Embryonic facial prominence (tissue), 1 donor: ENCODE results near the gene P2RY8.
"Not testable (repeated sequence)": the region's sequence is repeated elsewhere in the genome, so short reads cannot be mapped to it uniquely, and the experiment has no call there.

ENCODE experiments used
- DNase-seq: peaks from one replicate; pipeline ENCODE4 v3.0.0-alpha.2; 2016; ENCODE audit errors: extremely low spot score

P2RY8 gene

DNA sequence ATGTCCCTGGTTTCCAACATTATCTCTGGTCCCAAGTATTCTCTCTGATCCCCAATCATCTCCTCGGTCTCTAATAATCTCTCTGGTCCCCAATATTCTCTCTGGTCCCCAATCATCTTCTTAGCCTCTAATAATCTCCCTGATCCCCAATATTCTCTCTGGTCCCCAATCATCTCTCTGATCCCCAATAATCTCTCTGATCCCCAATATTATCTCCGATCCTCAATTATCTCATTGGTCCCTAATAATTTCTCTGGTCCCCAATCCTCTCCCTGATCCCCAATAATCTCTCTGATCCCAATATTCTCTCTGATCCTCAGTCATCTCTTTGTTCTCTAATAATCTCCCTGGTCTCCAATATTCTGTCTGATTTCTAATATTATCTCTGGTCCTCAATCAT is 16.6 kb downstream of the P2RY8 start:
- DNase-seq = no peak

DNA sequence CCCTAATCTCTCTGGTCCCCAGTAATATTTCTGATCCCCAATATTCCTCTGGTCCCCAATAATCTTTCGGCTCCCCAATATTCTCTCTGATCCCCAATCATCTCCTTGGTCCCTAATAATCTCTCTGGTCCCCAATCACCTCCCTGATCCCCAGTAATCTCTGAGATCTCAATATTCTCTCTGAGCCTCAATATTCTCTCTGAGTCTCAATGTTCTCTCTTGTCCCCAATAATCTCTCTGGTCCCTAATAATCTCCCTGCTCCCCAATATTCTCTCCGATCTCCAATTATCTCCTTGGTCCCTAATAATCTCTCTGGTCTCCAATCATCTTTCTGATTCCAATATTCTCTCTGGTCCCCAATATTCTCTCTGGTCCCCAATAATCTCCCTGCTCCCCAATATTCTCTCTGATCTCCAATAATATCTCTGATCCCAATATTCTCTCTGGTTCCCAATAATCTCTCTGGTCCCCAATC is 17.9 kb downstream of the P2RY8 start:
- DNase-seq = no peak

DNA sequence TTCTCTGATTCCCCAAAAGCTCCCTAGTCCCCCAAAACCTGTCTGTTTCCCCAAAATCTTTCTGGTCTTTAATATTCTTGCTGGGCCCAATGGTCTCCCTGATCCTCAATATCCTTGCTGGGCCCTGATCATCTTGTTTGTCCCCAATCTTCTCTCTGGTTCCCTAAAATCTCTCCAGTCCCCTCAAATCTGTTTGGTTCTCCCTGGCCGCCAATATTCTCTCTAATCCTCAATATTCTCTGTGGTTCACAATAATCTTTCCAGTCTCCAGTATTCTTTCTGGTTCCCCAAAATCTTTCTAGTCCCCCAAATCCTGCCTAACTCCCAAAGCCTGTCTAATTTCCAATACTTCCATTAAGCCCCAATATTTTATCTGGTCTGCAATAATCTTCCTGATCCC is 18.5 kb downstream of the P2RY8 start:
- DNase-seq = no peak

DNA sequence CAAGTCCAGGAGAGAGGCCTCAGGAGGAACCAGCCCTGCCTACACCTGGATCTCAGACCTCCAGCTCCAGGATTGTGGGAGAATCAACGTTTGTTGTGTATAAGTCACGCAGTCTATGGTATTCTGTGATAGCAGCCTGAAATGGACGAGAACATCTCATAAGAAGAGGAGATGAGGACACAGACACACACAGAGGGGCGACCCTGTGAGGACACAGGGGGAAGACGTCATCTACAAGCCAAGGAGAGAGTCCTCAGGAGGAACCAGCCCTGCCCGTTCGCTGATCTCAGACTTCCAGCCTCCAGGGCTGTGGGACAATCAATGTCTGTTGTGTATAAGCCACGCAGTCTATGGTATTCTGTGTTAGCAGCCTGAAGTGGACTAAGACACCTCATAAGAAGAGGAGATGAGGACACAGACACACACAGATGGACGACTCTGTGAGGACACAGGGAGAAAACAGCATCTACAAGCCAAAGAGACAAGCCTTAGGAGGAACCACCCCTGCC is 20.3 kb downstream of the P2RY8 start:
- DNase-seq = no peak

DNA sequence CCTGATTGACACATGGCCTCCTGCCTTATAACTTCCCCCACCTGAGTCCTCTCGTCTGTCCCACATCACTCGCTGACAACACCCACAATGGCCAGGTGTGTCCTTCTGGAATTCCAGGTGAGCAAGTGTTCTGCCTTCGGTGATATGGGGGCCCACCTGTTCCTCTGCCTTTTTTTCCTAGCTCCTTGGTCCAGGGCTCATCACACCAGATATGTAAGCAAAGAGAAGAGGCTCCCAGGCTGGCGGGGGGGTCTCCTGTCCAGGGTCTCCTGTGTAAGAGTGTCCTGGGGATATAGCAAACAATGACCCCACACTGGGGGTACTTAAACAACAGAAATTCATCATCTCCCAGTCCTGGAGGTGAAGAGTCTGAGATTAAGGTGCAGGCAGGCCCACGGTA is 25.2 kb downstream of the P2RY8 start:
- DNase-seq = no peak

DNA sequence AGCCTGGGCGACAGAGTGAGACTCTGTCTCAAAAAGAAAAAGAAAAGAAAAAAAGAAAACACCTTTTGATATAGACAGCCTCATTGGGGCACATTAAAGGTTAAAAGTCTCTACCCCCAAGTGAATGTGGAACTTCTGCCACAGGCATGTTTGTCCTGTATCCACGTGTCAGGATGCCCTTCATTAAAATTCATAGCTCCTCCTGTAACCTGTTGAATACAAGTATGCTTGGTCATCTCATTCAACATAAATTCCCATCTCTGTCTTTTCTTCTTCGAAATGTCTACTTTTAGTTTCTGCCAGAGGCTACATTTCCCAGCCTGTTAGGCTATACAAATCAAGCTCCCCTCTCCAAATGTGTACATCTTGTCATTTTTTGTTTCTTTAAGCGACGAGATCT is 25.8 kb downstream of the P2RY8 start:
- no peak for DNase-seq

DNA sequence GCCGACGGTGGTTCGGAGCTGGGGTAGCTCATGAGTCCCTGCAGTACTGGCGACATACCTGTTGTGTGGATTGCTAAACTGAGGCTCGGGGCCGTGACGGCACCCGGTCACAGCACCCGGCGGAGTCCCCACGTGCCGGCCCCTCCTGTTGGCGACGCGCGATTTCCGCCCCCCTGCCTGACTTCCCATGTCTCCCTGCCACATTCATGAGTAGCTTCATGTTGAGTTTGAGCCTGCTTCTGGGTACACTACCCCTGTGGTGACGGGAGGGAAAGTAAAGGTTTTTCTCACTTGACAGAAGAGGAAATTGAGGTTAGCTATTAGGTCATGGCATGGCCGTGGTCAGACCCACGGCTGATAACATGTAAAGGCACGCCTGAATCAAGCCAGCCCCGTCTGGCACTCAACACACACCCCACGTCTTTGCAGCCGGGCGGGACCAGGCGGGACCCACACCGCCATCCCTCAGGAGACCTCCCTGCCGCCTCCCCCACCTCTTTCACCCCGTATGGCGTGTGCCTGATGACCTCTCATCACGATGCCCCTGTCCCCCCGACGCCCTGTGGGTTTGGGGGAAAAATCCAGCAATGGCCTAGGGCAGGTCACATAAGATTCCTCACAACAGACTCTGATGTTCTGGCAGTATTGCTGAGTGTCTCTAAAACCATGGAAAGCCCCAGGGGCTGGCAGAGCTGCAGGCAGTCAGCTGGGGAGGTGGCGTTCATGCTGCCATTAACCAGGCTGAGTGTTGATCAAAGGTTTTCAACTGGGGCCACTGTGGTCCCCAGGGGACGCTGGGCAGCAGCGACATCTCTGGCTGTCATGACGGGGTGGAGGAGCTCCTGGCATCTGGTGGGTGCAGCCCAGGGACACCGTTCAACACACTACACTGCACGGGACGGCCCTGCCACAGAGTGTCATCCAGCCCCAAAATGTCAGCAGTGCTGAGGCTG is 29.2 kb downstream of the P2RY8 start:
- DNase-seq = no peak

DNA sequence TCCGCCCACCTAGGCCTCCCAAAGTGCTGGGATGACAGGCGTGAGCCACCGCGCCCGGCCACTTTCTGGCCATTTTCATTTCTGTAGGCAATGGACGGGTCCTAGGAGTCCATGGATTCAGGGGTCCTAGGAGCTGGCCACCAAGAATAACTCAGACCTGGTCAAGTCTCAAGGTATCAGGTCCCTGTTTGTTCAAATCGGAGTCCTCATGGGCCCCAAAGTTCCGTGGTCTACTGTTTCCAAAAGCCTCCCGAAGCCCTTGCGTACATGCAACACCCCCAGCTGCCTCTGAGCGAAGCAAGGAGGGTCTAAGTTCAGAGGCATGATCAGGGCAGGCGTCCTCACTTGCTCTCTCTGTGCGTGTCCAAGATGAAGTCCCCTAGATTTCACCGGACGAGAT is 30.1 kb downstream of the P2RY8 start:
- no peak for DNase-seq

DNA sequence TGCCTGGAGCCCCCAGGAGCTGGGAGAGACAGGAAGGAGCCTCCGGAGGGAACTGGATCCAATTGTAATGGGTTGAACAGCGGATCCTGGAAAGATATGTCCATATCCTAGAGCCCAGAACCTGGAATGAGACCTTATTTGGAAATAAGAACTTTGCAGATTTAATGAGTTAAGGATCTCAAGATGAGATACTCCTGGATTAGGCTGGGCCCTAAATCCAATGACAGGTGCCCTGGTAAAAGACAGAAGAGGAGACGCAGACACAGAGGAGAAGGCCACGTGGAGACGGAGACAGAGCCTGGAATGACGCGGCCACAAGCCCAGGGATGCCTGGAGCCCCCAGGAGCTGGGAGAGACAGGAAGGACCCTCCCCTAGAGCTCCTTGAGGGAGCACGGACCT is 34.1 kb downstream of the P2RY8 start:
- no peak for DNase-seq

DNA sequence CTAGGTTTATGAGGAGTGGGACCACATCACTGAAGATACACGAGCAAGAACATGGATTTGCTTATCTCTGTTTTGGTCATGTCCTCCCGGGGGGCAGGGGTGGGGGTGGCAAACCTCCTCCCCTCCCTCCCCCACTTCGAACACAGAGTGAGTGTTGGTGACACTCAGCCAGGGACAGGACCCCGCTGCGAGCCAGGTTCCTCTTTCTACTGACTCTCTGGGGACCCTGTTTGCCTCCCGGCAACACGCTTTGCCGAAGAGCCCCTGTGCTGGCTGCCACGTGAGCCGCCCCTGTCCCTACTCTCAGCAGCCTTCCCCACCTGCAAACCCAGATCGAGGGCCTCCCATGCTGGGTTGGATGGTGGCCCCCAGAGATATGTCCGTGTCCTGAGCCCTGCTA is 34.7 kb downstream of the P2RY8 start:
- no peak for DNase-seq

DNA sequence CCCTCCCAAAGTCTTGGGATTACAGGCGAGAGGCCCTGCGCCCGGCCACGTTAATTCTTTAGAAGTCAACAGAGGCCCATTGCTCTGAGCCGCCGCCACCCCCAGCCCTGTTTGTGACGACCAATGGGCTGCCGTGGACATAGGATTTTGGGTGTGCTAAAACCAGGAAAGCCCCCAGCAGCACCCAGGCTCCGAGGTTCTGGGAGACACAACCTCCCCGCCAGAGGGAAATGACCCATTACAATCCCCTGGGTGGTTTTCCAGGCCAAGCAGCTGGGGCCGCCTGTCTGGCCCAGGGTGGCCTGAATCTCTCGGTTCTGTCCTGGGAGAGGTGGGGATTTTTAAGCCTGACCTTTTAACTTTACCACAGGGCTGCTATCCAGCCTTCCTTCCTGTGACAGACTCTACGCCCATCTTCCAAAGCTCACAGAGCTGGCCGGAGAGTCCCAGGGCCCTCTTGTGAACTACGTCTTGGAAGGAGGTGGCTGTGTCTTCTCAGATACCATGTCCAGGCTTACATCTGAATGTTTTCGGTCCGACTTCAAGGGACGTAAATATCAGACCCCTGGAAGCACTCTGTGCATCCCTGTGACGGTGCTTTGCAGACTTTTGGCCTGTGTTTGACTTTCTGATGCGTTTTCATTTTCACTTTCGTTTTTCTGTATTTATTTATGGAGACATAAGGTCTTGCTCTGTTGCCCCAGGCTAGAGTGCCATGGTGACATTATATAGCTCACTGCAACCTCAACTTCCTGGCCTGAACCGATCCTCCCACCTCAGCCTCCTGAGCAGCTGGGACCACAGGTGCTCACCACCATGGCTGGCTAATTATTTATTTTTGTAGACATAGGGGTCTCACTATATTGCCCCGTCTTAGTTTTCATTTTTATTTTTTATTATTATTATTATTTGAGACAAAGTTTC is 36.0 kb downstream of the P2RY8 start:
- no peak for DNase-seq

DNA sequence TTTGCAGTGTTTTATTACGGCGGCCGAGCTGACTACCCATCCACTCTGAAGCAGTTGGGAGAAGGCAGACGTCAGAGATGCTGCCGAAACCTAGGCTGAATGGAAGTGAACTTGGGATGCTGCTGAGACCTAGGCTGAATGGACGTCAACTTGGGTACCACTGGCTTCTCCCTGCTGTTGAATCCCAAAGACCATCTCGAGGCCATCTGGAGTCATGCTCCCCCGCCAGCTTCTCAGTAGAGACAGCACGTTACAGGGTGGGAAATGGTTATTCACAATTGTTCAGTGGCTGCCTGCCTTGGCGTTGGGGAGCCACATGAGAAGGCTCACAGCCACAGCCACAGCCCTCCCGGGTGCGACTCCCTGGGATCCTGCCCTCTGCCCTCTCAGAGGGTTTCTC is 40.9 kb downstream of the P2RY8 start:
- DNase-seq = no peak

DNA sequence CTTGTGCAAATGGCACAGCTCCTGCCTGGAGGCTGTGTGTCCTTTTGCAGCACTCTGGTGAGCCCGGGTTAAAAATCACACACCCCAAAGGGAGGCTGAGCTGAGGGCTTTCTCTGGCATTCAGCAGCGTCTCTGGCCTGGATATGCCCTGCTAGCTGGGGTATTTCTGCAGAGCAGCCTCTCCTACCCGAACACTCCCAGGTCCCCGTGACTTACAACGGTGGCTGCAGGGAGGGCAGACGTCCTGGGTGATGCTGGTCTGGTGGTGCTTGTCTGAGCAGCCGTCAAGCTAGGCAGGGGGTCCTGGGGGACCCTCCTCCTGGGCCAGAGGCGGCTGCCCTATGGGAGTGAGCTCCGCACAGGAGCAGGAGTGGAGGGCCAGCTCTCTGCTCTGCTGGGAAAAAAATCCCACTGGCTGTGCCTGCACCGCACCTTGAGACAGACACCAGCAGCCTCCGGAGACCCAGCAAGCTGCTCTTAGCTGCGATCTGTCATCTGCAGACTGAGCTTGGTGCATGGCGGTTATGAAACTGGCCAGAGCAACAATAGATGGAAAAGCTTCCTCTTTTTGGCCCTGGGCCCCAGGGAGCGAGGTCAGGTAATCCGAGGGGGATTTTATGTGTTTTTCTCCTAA is 43.0 kb downstream of the P2RY8 start:
- no peak for DNase-seq

DNA sequence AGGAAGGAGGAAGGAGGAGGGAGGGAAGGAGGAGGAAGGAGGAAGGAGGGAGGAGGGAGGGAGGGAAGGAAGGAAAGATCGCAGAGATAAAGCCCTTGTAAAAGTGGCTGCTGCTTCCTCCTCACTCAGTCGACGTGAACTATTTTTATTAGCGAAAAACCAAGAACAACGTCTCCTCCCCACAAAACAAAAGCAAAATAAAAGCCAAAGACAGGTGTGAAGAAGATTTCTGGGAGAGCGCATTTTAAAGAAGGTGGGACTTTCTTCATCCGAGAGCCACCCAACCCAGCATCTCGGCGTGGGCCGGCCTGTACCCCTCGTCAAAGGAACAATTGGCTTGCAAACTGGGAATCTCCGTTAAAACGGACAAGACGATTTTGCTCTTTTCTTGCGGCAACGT is 43.6 kb downstream of the P2RY8 start:
- DNase-seq = no peak

DNA sequence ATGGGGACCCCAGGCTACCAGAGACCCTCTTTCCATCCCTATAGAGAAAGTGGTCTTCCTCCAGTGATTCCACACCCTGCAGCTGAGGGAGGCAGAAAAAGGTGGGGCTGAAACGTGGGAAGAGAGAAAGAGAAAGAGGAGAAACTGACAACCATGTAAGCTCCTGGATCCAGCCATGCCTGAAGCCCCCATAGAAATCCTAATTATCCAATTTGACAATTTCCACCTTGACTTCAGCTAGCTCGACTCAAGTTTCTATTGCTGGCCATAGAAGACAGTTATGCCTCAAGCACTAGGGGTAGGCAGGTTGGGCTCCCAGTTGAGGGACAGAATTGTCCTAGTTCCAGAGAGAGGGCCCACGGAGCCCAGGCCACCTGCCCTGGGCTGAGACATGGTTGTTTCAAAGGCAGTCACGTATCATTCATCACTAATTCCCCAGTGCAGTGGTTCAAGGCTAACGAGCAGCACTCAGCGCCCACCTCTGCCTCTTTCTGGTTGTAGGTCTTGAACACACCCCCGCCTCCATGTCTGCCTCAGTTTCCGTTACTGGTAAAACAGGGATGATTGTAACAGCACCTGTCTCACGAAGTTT is 44.5 kb downstream of the P2RY8 start:
- DNase-seq = no peak

DNA sequence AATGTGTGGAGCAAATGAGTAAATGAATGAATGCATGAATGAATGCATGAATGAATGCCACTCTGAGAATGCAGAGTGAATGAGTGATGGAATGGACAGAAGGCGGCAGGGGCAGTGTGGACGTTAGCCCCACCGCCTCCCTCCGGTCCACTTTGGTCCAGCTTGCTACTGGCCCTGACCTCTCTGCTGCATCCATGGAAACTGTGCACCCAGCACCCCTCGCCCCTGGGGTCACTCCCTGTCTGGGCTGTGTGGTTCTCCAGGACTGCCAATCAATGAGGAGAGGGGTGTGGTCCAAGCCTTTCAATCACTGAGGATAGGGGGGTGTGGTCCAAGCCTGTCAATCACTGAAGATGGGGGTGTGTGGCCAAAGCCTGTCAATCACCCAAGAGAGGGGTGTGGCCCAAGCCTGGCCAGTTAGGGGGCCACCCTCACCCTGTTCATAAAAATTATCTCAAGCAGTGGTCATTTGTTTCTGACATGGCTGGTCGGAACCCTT is 45.1 kb downstream of the P2RY8 start:
- DNase-seq = no peak

DNA sequence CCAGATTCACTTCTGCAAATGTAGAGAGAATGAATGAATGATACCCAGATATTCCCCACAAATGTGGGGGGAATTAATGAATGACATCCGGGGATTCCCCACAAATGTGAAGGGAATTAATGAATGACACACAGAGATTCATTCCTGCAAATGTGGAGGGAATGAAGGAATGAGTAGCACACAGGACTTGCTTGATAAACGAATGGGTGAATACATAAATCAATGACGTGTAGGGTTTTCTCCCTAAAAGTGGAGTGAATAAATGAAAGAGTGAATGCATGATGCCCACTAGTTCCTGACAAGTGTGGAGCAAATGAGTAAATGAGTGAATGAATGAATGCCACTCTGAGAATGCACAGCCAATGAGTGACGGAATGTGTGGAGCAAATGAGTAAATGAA is 45.7 kb downstream of the P2RY8 start:
- DNase-seq = not testable (repeated sequence)

DNA sequence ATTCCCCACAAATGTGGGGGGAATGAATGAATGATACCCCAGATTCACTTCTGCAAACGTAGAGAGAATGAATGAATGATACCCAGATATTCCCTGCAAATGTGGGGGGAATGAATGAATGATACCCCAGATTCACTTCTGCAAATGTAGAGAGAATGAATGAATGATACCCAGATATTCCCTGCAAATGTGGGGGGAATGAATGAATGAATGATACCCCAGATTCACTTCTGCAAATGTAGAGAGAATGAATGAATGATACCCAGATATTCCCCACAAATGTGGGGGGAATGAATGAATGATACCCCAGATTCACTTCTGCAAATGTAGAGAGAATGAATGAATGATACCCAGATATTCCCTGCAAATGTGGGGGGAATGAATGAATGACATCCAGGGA is 46.3 kb downstream of the P2RY8 start:
- not testable (repeated sequence) for DNase-seq

DNA sequence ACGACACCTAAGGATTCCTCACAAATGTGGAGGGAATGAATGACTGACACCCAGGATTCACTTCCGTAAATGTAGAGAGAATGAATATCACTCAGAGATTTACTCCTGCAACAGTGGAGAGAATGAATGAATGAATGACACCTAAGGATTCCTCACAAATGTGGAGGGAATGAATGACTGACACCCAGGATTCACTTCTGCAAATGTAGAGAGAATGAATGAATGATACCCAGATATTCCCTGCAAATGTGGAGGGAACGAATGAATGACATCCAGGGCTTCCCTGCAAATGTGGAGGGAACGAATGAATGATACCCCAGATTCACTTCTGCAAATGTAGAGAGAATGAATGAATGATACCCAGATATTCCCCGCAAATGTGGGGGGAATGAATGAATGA is 47.6 kb downstream of the P2RY8 start:
- DNase-seq = not testable (repeated sequence)

DNA sequence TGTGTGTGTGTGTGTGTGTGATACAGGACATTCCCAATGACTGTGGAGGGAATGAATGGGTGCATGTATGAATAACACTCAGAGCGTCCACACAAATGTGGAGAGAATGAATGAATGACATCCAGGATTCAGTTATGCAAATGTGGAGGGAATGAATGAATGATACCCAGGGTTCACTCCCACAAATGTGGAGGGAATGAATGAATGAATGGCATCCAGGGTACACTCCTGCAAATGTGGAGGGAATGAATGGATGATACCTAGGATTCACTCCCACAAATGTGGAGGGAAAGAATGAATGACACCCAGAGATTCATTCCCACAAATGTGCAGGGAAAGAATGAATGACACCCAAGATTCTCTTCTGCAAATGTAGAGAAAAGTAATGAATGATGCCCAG is 48.2 kb downstream of the P2RY8 start:
- no peak for DNase-seq

DNA sequence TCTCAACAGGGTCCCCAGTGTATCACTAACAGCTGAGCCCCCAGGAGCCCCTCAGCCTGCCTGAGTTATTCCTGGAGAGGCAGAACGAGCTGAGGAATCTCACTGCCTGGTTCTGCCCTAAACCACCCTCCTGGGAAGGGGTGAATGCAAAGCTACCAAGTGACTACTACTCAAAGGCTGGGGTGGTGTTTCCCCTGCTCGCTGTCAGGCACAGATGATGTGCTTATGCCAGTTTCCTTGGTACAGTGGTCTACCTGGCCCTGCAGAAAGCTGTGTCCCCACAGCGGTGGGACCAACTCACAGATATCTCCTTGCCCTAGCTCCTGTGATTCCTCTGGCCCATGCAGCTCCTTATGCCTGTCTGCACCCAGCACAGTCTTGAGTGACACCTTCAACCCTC is 48.8 kb downstream of the P2RY8 start:
- no peak for DNase-seq
